Thymus (tissue), 11 donors: ENCODE data around the gene COX4I1. TPM values are rescaled to one million over a fixed set of nuclear protein-coding genes. Genes with fewer than 3 reads are reported as not detected.
"Not testable (repeated sequence)": the region's sequence is repeated elsewhere in the genome, so short reads cannot be mapped to it uniquely, and the experiment has no call there.

Experiments used
- DNase-seq, 9 donors: peaks; one replicate each; pipeline ENCODE4 v3.0.0-alpha.2; 2013; ENCODE audit warnings: low spot score in 9 of 9, low read depth in 6 of 9, missing footprints in 1 of 9
- H3K27ac ChIP-seq, 2 donors: one replicate each; pipeline ENCODE4 v1.5.1; 2013; ENCODE audit warnings: control low read depth in 1 of 2, low read depth in 1 of 2, low read length in 1 of 2, mild to moderate bottlenecking in 1 of 2, moderate library complexity in 1 of 2
- H3K27me3 ChIP-seq, 2 donors: one replicate each; pipeline ENCODE4 v1.5.1; 2013; ENCODE audit warnings: low read length in 1 of 2; ENCODE audit not compliant: control insufficient read depth in 2 of 2, insufficient read depth in 1 of 2
- H3K36me3 ChIP-seq, 2 donors: one replicate each; pipeline ENCODE4 v1.5.1; 2013; ENCODE audit warnings: low read length in 1 of 2, mild to moderate bottlenecking in 1 of 2, moderate library complexity in 1 of 2; ENCODE audit not compliant: control insufficient read depth in 2 of 2, insufficient read depth in 2 of 2
- H3K4me1 ChIP-seq, 2 donors: one replicate each; pipeline ENCODE4 v1.5.1; 2013; ENCODE audit warnings: low read length in 2 of 2; ENCODE audit not compliant: control insufficient read depth in 2 of 2, insufficient read depth in 2 of 2
- H3K4me3 ChIP-seq, 2 donors: one replicate each; pipeline ENCODE4 v1.5.1; 2013; ENCODE audit warnings: low read length in 2 of 2, control low read depth in 1 of 2, mild to moderate bottlenecking in 1 of 2
- H3K9me3 ChIP-seq, 2 donors: one replicate each; pipeline ENCODE4 v1.5.1; 2013; ENCODE audit warnings: low read length in 1 of 2, mild to moderate bottlenecking in 1 of 2; ENCODE audit not compliant: control insufficient read depth in 2 of 2, insufficient read depth in 1 of 2
- WGBS: extraction: QIAGEN DNeasy Blood & Tissue Kit; methylation state at CpG from one replicate; pipeline ENCODE4 v1.1.7; 2013; 5-methylcytosine and 5-hydroxymethylcytosine counted together
- polyA plus RNA-seq: library from polyadenylated mRNA; stranded (reverse); fragments of 200-250 nt; gene quantifications from one replicate; pipeline ENCODE4 v1.2.3, GENCODE V29; 2013
- total RNA-seq: library from RNA; stranded (reverse); fragments of 120-200 nt; gene quantifications from one replicate; pipeline ENCODE4 v1.2.4, GENCODE V29; 2013
- donor health status: healthy.

COX4I1 gene
- total and polyA plus RNA-seq, 2 donors, result 565 to 890 TPM

DNA sequence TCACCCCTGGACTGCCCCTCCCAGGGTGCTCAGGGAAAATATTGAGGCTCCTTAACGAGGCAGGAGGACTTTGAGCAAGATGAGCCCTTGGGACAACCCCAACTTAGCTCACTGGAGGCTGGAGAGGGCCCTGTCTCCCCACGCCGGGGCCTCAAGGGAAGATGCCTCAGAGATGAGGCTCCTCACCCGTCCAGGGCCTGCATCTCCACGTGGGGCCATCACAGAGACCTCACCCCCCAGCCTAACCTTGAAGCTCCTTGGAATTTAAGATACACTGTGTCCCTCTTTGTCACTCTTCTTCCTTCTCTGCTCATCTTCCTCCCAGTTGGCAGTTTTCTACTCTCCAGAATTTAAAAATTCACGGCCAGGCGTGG, 11.2 kb downstream of the COX4I1 start:
- peaks cover 14 to 16% of the 10 kb centered on the region in 2 donors for H3K36me3 ChIP-seq
- DNase-seq, result no peak
- H3K27me3 ChIP-seq, result peaks cover 2 to 34% of the 10 kb centered on the region in 2 donors
- no peaks in the 10 kb centered on the region for H3K9me3 ChIP-seq
- 96% methylated on average over 7 of the region's 7 CpGs for WGBS
- no peak overlapping the region for H3K27ac ChIP-seq
- H3K4me1 ChIP-seq, result no peaks in the 10 kb centered on the region
- H3K4me3 ChIP-seq, result no peak overlapping the region

DNA sequence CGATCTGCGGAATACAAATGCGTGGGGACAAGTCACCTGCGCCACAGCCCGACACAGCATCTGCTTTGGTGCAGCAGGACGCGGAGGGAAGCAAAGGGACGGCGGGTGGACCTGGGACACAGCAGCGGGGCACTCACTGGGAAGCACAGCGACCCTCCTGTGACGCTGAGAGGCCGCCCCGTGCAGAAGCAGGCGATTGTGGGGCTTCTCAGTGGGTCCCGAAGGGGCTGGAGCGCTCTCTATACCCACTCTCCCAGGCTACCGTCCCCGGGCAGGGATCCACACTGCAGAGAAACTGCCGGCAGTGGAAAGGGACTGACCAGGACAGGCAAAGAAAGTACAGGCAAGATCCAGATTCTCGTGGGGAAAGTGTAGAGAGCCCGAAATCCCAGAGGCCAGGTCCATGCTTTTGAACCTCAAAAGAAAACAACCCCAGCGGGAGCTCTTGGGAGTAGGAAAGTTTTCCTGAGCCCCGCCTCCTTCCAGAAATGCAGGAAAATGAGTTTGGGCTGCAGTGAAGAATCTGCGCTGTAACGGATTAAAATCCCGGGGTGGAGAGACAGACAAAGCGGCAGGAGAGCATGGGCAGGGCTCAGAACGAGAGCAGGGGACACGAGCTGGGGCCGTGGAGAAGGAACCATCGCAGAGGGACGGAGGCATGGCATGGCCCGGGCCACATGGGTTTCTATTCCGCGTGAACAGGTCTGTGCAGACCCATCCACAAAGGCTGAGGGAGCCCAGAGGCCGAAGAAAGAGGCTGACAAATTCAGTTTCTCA, 12.7 kb downstream of the COX4I1 start:
- no peak overlapping the region for H3K27ac ChIP-seq
- no peaks in the 10 kb centered on the region for H3K4me1 ChIP-seq
- H3K36me3 ChIP-seq, result peaks cover 0 to 2% of the 10 kb centered on the region in 2 donors
- H3K27me3 ChIP-seq, result peaks cover 2 to 34% of the 10 kb centered on the region in 2 donors
- no peaks in the 10 kb centered on the region for H3K9me3 ChIP-seq
- DNase-seq, result no peak
- whole genome bisulfite sequencing, result 58% methylated on average over 37 of the region's 37 CpGs
- H3K4me3 ChIP-seq, result no peak overlapping the region

DNA sequence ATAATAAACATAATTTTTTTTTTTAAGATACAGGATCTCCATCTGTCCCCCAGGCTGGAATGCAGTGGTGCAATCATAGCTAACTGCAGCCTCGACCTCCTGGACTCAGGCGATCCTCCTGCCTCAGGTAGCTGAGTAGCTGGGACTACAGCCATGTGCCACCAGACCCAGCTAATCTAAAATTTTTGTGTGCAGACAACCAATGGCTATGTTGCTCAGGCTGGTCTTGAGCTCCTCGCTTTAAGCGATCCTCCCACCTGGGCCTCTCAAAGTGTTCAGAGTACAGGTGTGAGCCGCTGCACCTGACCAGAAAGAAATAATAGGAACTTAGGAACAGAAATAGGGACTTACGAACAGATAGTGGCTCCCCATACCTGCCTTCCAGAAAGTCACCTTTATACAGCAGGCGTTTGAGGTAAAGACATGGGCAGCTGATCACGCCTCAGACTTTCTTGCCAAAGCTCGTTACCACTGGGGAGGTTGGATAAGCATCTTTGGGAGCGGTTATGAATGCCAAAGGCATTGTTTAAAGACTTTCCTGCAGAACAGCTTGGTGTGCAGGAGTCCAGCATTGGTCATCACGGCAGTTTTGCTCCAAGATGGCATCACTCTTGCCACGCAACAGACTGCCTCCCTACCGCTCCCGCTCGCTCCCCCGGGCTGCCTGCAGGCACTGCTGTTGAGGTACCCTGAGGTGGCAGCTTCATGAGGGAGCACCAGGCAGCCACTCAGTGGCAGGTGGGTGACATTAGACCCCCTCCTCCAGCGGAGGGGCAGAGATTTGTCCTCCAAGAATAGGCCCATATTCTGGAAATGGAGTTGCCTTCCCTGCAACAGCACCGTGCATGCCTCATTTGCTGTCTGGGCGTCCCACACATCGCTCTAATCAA, 13.6 kb downstream of the COX4I1 start:
- Histone ChIP-seq H3K36me3 (no peaks in the 10 kb centered on the region), H3K27me3 (peaks cover 2 to 34% of the 10 kb centered on the region in 2 donors), H3K4me1 (no peaks in the 10 kb centered on the region), H3K9me3 (no peaks in the 10 kb centered on the region), H3K4me3 (no peak overlapping the region), H3K27ac (no peak overlapping the region)
- DNase-seq, result no peak
- 93% methylated on average over 20 of the region's 20 CpGs for WGBS

DNA sequence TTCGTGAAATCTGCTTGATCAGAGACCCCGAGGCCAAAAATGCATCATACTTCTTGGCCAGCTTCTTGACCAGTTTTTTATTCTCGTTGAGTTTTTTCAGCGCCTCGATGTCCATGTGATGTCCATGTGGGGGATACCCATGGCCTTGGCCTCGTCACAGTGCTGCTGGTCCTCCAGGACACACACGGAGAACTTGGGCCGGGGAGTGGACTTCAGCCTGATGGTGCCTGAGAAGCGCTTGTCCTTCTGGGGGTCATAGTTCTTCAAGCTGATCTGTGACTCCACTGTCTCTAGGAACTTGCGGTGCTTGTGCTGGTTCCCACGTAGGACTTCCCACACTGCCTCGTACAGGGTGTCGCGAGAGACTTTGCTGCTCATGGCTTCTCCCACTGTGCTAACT, 16.7 kb downstream of the COX4I1 start:
- H3K4me1 ChIP-seq, result peaks cover 0 to 2% of the 10 kb centered on the region in 2 donors
- H3K9me3 ChIP-seq, result no peaks in the 10 kb centered on the region
- H3K36me3 ChIP-seq, result no peaks in the 10 kb centered on the region
- WGBS, result 96% methylated on average over 14 of the region's 14 CpGs
- DNase-seq, result no peak
- no peak overlapping the region for H3K27ac ChIP-seq
- H3K4me3 ChIP-seq, result no peak overlapping the region
- H3K27me3 ChIP-seq, result peaks cover 10 to 44% of the 10 kb centered on the region in 2 donors

DNA sequence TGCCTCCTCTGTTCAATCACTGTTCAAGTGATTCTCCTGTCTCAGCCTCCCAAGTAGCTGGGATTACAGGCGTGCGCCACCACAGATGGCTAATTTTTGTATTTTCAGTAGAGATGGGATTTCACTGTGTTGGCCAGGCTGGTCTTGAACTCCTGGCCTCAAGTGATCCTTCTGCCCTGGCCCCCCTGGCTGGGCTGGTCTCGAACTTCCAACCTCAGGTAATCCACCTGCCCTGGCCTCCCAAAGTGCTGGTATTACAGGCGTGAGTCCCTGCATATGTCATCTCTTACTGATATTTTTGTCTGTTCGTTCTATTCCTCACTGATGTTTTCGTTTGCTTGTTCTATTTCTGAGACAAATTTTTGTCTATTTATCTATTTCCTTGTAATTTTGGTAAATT, 17.7 kb downstream of the COX4I1 start:
- H3K9me3 ChIP-seq, H3K4me1 ChIP-seq, DNase-seq, H3K27ac ChIP-seq, H3K36me3 ChIP-seq, H3K4me3 ChIP-seq: not testable (repeated sequence)
- WGBS, result 97% methylated on average over 6 of the region's 6 CpGs
- H3K27me3 ChIP-seq, result peaks cover 11 to 36% of the 10 kb centered on the region in 2 donors

DNA sequence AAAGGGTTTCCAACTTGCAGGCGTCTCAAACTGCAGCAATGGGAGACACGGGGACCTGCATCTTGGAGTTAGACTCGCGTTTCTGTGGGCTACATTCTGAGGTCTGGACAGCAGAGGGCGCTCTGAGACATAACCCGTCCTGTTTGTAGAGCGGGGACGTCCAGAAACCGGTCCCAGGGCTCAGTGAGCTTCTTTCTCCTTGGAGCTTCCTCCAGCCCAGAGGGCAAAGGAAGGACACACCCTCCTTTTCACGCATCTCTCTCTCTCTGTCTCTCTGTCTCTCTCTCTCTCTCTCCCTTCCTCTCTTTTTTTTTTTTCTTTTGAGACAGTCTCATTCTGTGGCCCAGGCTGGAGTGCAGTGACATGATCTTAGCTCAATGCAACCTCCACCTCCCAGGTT, 19.8 kb downstream of the COX4I1 start:
- peak; percentile 32 to 88 (median 76) for DNase-seq
- peaks cover 10 to 18% of the 10 kb centered on the region in 2 donors for H3K27me3 ChIP-seq
- no peak overlapping the region for H3K4me3 ChIP-seq
- H3K36me3 ChIP-seq, result no peaks in the 10 kb centered on the region
- H3K9me3 ChIP-seq, result peaks cover 0 to 2% of the 10 kb centered on the region in 2 donors
- 2% methylated on average over 10 of the region's 10 CpGs for WGBS
- H3K4me1 ChIP-seq, result peaks cover 0 to 8% of the 10 kb centered on the region in 2 donors
- H3K27ac ChIP-seq, result no peak overlapping the region

DNA sequence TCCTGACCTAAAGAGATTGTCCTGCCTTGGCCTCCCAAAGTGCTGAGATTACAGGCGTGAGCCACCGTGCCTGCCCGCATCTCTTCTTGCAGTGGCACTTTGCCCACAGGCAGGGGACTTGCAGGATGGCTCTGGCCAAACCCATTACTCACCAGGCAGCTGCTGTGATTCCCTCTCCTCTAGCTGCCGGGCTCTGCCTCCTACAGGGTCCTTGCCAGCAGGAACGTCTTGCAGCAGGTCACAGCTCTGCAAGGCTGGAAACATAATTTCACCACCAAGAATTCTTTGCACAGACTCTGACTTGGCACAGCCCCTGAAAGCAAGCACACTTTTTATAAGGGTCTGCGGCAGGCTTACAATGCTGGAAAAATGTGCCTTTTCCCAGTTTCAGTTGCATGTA, 20.3 kb downstream of the COX4I1 start:
- Histone ChIP-seq H3K4me3 (no peak overlapping the region), H3K9me3 (peaks cover 0 to 2% of the 10 kb centered on the region in 2 donors), H3K36me3 (no peaks in the 10 kb centered on the region), H3K27ac (no peak overlapping the region), H3K4me1 (peaks cover 0 to 8% of the 10 kb centered on the region in 2 donors), H3K27me3 (peaks cover 9 to 18% of the 10 kb centered on the region in 2 donors)
- DNase-seq, result no peak
- WGBS, result 90% methylated on average over 6 of the region's 6 CpGs

DNA sequence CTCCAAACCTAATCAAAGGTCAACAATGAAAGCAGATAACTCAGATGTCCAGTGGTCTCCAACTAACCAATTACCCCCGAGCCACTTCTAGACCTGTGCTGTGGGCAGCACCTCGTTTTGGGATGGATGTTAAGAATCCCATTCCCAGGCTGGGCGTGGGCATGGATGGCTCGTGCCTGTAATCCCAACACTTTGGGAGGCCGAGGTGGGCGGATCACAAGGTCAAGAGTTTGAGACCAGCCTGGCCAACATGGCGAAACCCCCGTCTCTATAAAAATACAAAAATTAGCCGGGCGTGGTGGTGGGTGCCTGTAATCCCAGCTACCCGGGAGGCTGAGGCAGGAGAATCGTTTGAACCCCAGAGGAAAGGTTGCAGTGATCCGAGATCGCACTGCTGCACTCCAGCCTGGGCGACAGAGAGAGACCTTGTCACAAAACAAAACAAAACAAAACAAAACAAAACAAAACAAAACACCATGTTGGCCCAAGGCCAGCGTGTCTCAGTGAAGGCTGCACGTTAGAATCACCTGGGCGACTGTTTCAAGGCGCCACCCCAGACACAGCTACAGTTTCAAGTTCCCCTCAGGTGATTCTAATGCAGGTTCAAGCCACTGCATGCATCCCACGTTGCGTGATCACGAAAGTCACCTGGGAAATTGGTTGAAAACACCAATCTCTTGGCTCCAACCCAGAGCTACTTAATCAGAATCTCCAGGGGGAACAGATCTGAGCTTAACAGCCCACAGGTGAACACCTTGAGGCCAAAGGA, 21.3 kb downstream of the COX4I1 start:
- H3K9me3 ChIP-seq, result peaks cover 0 to 2% of the 10 kb centered on the region in 2 donors
- H3K27me3 ChIP-seq, result peaks cover 9 to 18% of the 10 kb centered on the region in 2 donors
- no peak for DNase-seq
- no peak overlapping the region for H3K27ac ChIP-seq
- H3K4me3 ChIP-seq, result no peak overlapping the region
- H3K36me3 ChIP-seq, result no peaks in the 10 kb centered on the region
- H3K4me1 ChIP-seq, result peaks cover 0 to 8% of the 10 kb centered on the region in 2 donors
- 78% methylated on average over 22 of the region's 22 CpGs for WGBS
